ENCODE measurements around the gene CDC16.

DNA sequence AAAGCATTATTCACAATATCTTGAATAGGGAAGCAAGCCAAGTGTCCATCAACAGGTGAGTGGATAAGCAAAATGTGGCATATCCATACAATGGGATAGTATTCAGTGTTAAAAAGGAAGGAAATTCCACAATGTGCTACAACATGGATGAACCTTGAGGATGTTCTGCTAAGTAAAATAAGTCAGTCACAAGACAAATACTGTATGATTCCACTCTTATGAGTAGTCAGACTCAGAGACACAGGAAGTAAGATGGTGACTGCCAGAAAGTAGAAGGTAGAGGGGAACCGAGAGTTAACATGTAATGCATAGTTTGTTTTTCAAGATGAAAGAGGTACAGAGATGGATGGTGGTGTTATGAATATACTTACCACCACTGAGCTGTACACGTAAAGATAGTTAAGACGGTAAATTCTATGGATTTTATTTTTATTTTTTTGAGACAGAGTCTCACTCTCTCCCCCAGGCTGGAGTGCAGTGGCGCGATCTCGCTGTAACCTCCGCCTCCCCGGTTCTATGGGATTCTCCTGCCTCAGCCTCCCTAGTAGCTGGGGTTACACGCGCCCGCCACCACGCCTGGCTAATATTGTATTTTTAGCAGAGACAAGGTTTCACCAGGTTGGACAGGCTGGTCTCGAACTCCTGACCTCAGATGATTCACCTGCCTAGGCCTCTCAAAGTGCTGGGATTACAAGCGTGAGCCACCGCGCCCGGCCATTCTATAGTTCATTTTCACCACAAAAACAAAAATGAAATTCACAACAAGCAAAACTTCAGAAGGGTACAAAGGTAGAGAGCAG, 78.6 kb downstream of the CDC16 start:
- TF ChIP-seq POLR2AphosphoS5 (IDR thresholded peaks at IDR 0.05; ENCODE audit: low read depth, low read length) (no peak), POLR2A (IDR thresholded peaks at IDR 0.05; ENCODE audit: low read depth, low read length) (peak; percentile 70)

Data from GM12892 (cell line).